GM04504 (cell line): ENCODE measurements around the gene STRIT1.
A peak's percentile ranks its signal among the peaks of the same experiment; 100 is the strongest.

Experiments
- DNase-seq: peaks from one replicate; pipeline ENCODE4 v3.0.0-alpha.2; 2012; ENCODE audit warnings: low read depth

STRIT1 gene

GRCh38 chr3:155293516-155293915 is at the start of gene STRIT1:
Gene STRIT1 (minus strand): TSS chr3:155293683.
- no peak for DNase-seq

- DNase-seq = no peak
These were observed 48.9 kb upstream of the STRIT1 start for GRCh38 chr3:155342344-155342743.

- no peak for DNase-seq
These were observed 45.6 kb upstream of the STRIT1 start for GRCh38 chr3:155339052-155339451.

- DNase-seq = no peak
These were observed 42.4 kb upstream of the STRIT1 start for GRCh38 chr3:155335724-155336354.

- no peak for DNase-seq
These were observed 41.6 kb upstream of the STRIT1 start for GRCh38 chr3:155334914-155335723.

- DNase-seq = no peak
These were observed 40.9 kb upstream of the STRIT1 start for GRCh38 chr3:155334215-155334913.

- DNase-seq = no peak
These were observed 39.2 kb upstream of the STRIT1 start for GRCh38 chr3:155332716-155333115.

- no peak for DNase-seq
These were observed 37.6 kb upstream of the STRIT1 start for GRCh38 chr3:155331078-155331477.

GRCh38 chr3:155330370-155330769 is 36.9 kb upstream of the STRIT1 start:
- DNase-seq = no peak

- DNase-seq = no peak
These were observed 36.1 kb upstream of the STRIT1 start for GRCh38 chr3:155329513-155330048.

- no peak for DNase-seq
These were observed 34.4 kb upstream of the STRIT1 start for GRCh38 chr3:155327871-155328270.

GRCh38 chr3:155327430-155327829 is 33.9 kb upstream of the STRIT1 start:
- DNase-seq = no peak

GRCh38 chr3:155326901-155327300 is 33.4 kb upstream of the STRIT1 start:
- DNase-seq = no peak

GRCh38 chr3:155326244-155326643 is 32.8 kb upstream of the STRIT1 start:
- no peak for DNase-seq

GRCh38 chr3:155325263-155325835 is 31.9 kb upstream of the STRIT1 start:
- DNase-seq = no peak

GRCh38 chr3:155323063-155323666 is 29.7 kb upstream of the STRIT1 start:
- peak; percentile 56 for DNase-seq

GRCh38 chr3:155321418-155321817 is 27.9 kb upstream of the STRIT1 start:
- no peak for DNase-seq

- no peak for DNase-seq
These were observed 27.5 kb upstream of the STRIT1 start for GRCh38 chr3:155320934-155321333.

- no peak for DNase-seq
These were observed 25.3 kb upstream of the STRIT1 start for GRCh38 chr3:155318740-155319139.

- DNase-seq = no peak
These were observed 23.7 kb upstream of the STRIT1 start for GRCh38 chr3:155317211-155317610.

GRCh38 chr3:155316426-155316825 is 22.9 kb upstream of the STRIT1 start:
- no peak for DNase-seq

- DNase-seq = no peak
These were observed 20.4 kb upstream of the STRIT1 start for GRCh38 chr3:155313916-155314315.
